Measurements from ENCODE around the gene MBLAC2. TPM values are rescaled to one million over a fixed set of nuclear protein-coding genes. Genes with fewer than 3 reads are reported as not detected.

Gene MBLAC2
- polyA plus RNA-seq, 1 donor from 2014 or later, result 13.8 TPM

DNA sequence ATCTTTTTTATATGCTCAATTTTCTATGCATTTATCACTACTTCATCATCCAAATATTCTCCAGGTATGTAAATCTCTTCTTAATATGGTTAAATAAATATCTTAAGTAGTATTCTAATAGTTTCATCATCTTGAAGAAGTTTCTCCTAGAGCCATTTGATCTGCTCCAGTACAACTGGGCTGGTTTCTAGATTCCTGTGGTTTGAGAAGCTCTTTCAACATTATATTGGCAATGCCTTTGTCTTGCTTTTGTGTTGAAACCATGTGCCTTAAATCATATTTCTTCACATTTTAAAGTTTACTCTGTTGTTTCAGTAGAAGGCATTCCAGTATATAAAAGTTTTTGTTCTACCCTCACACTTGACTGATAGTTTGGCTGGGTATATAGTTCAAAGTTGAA, 27.6 kb downstream of the MBLAC2 start:
- Histone ChIP-seq H4K20me1 (ENCODE audit: insufficient read depth) (no peaks in the 10 kb centered on the region), H2AFZ (ENCODE audit: low read depth, low read length) (no peak overlapping the region), H3F3A (ENCODE audit: insufficient read depth, low read length, poor library complexity, severe bottlenecking) (no peaks in the 10 kb centered on the region), H3K4me2 (ENCODE audit: low read length) (no peak overlapping the region), H3K9me2 (ENCODE audit: insufficient read depth, low read length) (no peaks in the 10 kb centered on the region), H3K9ac (ENCODE audit: low read length) (no peak overlapping the region), H3K9me3 (ENCODE audit: low read length) (no peaks in the 10 kb centered on the region), H3K27ac (ENCODE audit: low read length) (no peak overlapping the region), H3K36me3 (ENCODE audit: insufficient read depth, low read length) (no peaks in the 10 kb centered on the region), H3K4me3 (ENCODE audit: low read length) (no peak overlapping the region), H3K79me2 (replicated peaks; ENCODE audit: insufficient read depth, low read length) (no peaks in the 10 kb centered on the region), H3K27me3 (ENCODE audit: insufficient read depth, low read depth, low read length) (no peaks in the 10 kb centered on the region)
- TF ChIP-seq, protein P1, sequence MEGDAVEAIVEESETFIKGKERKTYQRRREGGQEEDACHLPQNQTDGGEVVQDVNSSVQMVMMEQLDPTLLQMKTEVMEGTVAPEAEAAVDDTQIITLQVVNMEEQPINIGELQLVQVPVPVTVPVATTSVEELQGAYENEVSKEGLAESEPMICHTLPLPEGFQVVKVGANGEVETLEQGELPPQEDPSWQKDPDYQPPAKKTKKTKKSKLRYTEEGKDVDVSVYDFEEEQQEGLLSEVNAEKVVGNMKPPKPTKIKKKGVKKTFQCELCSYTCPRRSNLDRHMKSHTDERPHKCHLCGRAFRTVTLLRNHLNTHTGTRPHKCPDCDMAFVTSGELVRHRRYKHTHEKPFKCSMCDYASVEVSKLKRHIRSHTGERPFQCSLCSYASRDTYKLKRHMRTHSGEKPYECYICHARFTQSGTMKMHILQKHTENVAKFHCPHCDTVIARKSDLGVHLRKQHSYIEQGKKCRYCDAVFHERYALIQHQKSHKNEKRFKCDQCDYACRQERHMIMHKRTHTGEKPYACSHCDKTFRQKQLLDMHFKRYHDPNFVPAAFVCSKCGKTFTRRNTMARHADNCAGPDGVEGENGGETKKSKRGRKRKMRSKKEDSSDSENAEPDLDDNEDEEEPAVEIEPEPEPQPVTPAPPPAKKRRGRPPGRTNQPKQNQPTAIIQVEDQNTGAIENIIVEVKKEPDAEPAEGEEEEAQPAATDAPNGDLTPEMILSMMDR (IDR thresholded peaks at IDR 0.05; ENCODE audit: poor library complexity, severe bottlenecking), result no peak
- TF ChIP-seq POLR2AphosphoS5 (IDR thresholded peaks at IDR 0.05) (no peak), RAD21 (conservative IDR thresholded peaks at IDR 0.05) (no peak), EZH2 (IDR thresholded peaks at IDR 0.05; ENCODE audit: borderline replicate concordance, insufficient read depth, low read length, poor library complexity, severe bottlenecking) (no peak), MXI1 (conservative IDR thresholded peaks at IDR 0.05; ENCODE audit: poor library complexity, severe bottlenecking) (no peak), TAF1 (IDR thresholded peaks at IDR 0.05; ENCODE audit: low read depth) (no peak), EP300 (conservative IDR thresholded peaks at IDR 0.05; ENCODE audit: poor library complexity, severe bottlenecking) (no peak), SMC3 (conservative IDR thresholded peaks at IDR 0.05; ENCODE audit: poor library complexity) (no peak)
- TF ChIP-seq, protein P2, sequence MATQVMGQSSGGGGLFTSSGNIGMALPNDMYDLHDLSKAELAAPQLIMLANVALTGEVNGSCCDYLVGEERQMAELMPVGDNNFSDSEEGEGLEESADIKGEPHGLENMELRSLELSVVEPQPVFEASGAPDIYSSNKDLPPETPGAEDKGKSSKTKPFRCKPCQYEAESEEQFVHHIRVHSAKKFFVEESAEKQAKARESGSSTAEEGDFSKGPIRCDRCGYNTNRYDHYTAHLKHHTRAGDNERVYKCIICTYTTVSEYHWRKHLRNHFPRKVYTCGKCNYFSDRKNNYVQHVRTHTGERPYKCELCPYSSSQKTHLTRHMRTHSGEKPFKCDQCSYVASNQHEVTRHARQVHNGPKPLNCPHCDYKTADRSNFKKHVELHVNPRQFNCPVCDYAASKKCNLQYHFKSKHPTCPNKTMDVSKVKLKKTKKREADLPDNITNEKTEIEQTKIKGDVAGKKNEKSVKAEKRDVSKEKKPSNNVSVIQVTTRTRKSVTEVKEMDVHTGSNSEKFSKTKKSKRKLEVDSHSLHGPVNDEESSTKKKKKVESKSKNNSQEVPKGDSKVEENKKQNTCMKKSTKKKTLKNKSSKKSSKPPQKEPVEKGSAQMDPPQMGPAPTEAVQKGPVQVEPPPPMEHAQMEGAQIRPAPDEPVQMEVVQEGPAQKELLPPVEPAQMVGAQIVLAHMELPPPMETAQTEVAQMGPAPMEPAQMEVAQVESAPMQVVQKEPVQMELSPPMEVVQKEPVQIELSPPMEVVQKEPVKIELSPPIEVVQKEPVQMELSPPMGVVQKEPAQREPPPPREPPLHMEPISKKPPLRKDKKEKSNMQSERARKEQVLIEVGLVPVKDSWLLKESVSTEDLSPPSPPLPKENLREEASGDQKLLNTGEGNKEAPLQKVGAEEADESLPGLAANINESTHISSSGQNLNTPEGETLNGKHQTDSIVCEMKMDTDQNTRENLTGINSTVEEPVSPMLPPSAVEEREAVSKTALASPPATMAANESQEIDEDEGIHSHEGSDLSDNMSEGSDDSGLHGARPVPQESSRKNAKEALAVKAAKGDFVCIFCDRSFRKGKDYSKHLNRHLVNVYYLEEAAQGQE (IDR thresholded peaks at IDR 0.05; ENCODE audit: borderline replicate concordance), result no peak

DNA sequence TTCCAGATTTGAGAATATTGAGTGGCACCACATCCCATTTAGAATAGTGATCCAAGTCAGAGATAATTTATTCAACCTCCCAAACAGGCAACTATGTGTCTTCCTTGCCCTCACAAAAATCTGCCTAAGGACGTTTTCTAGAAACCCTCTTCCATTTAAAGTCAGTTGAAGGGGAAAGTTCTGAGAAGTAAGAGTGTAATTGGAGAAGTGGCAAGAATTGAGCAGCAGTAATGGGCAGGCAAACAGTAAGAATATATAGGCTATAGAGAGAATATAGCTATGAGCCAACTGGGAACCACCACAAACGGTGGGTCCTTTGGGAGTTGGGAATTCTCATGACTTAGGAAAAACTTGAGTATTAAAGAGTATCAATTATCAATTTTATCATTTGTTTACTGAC, 33.9 kb downstream of the MBLAC2 start:
- no peaks in the 10 kb centered on the region for H3K9me3 ChIP-seq (ENCODE audit: low read length)
- no peaks in the 10 kb centered on the region for H3K27me3 ChIP-seq (ENCODE audit: insufficient read depth, low read depth, low read length)
- no peak overlapping the region for H3K4me3 ChIP-seq (ENCODE audit: low read length)
- no peak overlapping the region for H3K27ac ChIP-seq (ENCODE audit: low read length)
- TF ChIP-seq, protein P1 (IDR thresholded peaks at IDR 0.05; ENCODE audit: poor library complexity, severe bottlenecking), result no peak
- TF ChIP-seq SMC3 (conservative IDR thresholded peaks at IDR 0.05; ENCODE audit: poor library complexity), result no peak
- TF ChIP-seq RAD21 (conservative IDR thresholded peaks at IDR 0.05), result no peak
- TF ChIP-seq, protein P2 (IDR thresholded peaks at IDR 0.05; ENCODE audit: borderline replicate concordance), result no peak
- no peak for TF ChIP-seq TAF1 (IDR thresholded peaks at IDR 0.05; ENCODE audit: low read depth)
- no peak for TF ChIP-seq EP300 (conservative IDR thresholded peaks at IDR 0.05; ENCODE audit: poor library complexity, severe bottlenecking)
- no peak for TF ChIP-seq EZH2 (IDR thresholded peaks at IDR 0.05; ENCODE audit: borderline replicate concordance, insufficient read depth, low read length, poor library complexity, severe bottlenecking)
- no peak for TF ChIP-seq POLR2AphosphoS5 (IDR thresholded peaks at IDR 0.05)
- TF ChIP-seq MXI1 (conservative IDR thresholded peaks at IDR 0.05; ENCODE audit: poor library complexity, severe bottlenecking), result no peak
- H3K9me2 ChIP-seq (ENCODE audit: insufficient read depth, low read length), result no peaks in the 10 kb centered on the region
- no peaks in the 10 kb centered on the region for H4K20me1 ChIP-seq (ENCODE audit: insufficient read depth)
- no peaks in the 10 kb centered on the region for H3F3A ChIP-seq (ENCODE audit: insufficient read depth, low read length, poor library complexity, severe bottlenecking)
- H3K79me2 ChIP-seq (replicated peaks; ENCODE audit: insufficient read depth, low read length), result no peaks in the 10 kb centered on the region
- H3K36me3 ChIP-seq (ENCODE audit: insufficient read depth, low read length), result no peaks in the 10 kb centered on the region
- no peak overlapping the region for H3K9ac ChIP-seq (ENCODE audit: low read length)
- no peak overlapping the region for H2AFZ ChIP-seq (ENCODE audit: low read depth, low read length)
- no peak overlapping the region for H3K4me2 ChIP-seq (ENCODE audit: low read length)

Measured in neural cell (in vitro differentiated cells).